ENCODE measurements around the gene OVAAL. TPM values are rescaled to one million over a fixed set of nuclear protein-coding genes. Genes with fewer than 3 reads are reported as not detected.

The OVAAL gene
- not detected in 2 replicates for total RNA-seq (2014; rRNA removed; shearing (Covaris generic); ENCODE audit: low replicate concordance)

- no peaks in the 10 kb centered on the region for H3K27me3 ChIP-seq
- DNase-seq: no peak
- H3K4me3 ChIP-seq: no peak within 1 kb of the TSS
- no peaks in the 10 kb centered on the region; the same call in 1 of the 2 replicates for H3K9me3 ChIP-seq
- no peaks in the 10 kb centered on the region for H3K36me3 ChIP-seq
These were observed at the start of gene OVAAL for GRCh38 chr1:180558664-180559063. TSS of gene OVAAL (plus strand) at chr1:180558964.

- Histone ChIP-seq H3K27me3 (no peaks in the 10 kb centered on the region), H3K9me3 (peaks cover 5% of the 10 kb centered on the region), H3K4me3 (no peak overlapping the region), H3K36me3 (no peaks in the 10 kb centered on the region)
- no peak for DNase-seq
These were observed 47.9 kb upstream of the OVAAL start for GRCh38 chr1:180510882-180511281.

- Histone ChIP-seq H3K4me3 (no peak overlapping the region), H3K27me3 (no peaks in the 10 kb centered on the region)
- no peak for DNase-seq
These were observed 45.2 kb upstream of the OVAAL start for GRCh38 chr1:180513531-180513930.

DNA sequence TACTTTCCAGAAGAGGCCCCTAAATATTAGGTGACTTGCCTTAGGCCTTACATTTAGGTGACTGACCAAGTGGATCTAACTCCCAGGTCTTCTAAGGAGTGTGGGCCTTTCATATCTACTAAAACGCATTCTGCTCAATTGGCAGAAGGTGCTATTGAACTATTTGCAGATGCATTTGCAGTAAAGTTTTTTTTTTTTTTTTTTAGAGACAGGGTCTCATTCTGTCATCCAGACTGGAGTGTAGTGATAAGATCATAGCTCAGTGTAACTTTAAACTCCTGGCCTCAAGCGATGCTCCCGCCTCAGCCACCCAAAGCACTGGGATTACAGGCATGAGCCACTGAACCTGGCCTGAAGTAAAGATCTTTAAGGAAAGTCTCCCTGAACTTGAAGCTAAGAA lies 43.4 kb upstream of the OVAAL start:
- Histone ChIP-seq H3K36me3 (no peaks in the 10 kb centered on the region), H3K27me3 (no peaks in the 10 kb centered on the region), H3K4me3 (no peak overlapping the region), H3K9me3 (peaks cover 2% of the 10 kb centered on the region; the same call in 1 of the 2 replicates)
- no peak for DNase-seq

More at GRCh38 chr1:180513531-180513930, 45.2 kb upstream of the OVAAL start:
- H3K36me3 ChIP-seq: no peaks in the 10 kb centered on the region
- peaks cover 5% of the 10 kb centered on the region for H3K9me3 ChIP-seq

DNA sequence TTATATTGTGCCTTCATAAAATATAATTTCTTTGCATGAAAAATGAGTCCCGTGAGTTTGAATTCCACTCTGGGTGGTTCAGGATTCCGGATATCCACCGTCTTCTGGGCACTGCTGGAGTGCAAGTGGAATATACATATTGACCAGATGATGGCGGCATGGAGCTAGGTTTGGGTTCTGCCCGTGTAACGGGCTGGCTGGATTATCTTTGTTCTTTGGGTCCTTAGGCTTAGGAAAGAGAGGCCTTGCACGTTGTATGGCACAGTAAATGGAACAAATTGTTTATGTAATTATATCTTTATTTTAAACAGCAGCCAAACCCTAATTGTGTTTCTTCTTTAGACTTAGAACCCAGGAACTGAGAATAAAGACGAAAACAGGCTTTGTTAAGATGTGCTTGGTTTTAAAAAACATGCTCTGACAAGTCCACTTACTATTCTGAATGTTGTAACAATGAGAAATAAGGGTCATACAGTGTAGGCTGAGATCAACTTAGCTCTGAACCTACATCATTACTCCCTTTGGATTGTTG lies 42.8 kb upstream of the OVAAL start:
- no peaks in the 10 kb centered on the region for H3K27me3 ChIP-seq
- peak; percentile 55 for DNase-seq
- no peak overlapping the region for H3K4me3 ChIP-seq
- H3K36me3 ChIP-seq: no peaks in the 10 kb centered on the region
- peaks cover 2% of the 10 kb centered on the region; the same call in 1 of the 2 replicates for H3K9me3 ChIP-seq

DNA sequence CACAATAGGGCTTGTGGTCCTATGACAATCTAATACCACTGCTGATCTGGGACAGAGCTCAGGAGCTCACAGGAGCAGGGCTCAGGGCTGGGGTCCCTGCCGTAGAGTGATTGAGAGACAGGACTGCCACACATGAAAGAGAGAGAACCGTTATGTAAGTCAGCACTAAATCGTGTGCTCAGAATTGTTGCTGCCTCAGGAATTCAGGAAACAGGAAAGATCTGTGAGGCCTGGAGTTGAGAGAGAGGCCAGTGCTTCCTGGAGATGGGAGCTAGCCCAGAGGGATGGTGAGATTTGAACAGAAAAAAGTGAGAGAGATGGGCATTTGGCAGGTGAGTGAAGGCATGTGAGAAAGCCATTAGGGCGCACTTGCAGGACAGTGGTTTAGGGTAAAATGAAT lies 38.9 kb upstream of the OVAAL start:
- no peak for DNase-seq
- no peaks in the 10 kb centered on the region for H3K36me3 ChIP-seq

GRCh38 chr1:180521474-180522212 lies 37.1 kb upstream of the OVAAL start:
- no peaks in the 10 kb centered on the region for H3K9me3 ChIP-seq
- no peak for DNase-seq
- H3K4me3 ChIP-seq: no peak overlapping the region
- H3K36me3 ChIP-seq: no peaks in the 10 kb centered on the region
- no peaks in the 10 kb centered on the region for H3K27me3 ChIP-seq

More for the DNA sequence above, 38.9 kb upstream of the OVAAL start:
- no peaks in the 10 kb centered on the region for H3K9me3 ChIP-seq
- H3K27me3 ChIP-seq: no peaks in the 10 kb centered on the region
- H3K4me3 ChIP-seq: no peak overlapping the region

DNA sequence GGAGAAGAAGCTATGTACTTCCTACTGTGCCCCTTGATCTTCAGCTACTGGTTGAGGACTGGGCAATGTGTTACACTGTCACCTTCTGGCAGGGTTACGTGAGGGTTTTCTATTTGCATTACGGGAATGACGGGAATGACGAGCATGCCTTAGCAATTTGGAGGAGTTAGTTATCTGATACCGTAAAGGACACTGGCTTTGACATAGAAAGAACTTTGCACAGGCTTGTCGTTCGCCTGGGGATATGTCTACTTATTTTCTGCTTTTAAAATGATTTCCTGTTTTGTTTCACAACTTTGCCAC lies 36.6 kb upstream of the OVAAL start:
- no peaks in the 10 kb centered on the region for H3K36me3 ChIP-seq
- H3K9me3 ChIP-seq: no peaks in the 10 kb centered on the region
- DNase-seq: no peak
- H3K27me3 ChIP-seq: no peaks in the 10 kb centered on the region
- H3K4me3 ChIP-seq: no peak overlapping the region

- no peak for DNase-seq
- no peak overlapping the region for H3K4me3 ChIP-seq
- no peaks in the 10 kb centered on the region for H3K27me3 ChIP-seq
- H3K9me3 ChIP-seq: no peaks in the 10 kb centered on the region
- H3K36me3 ChIP-seq: no peaks in the 10 kb centered on the region
These were observed 34.4 kb upstream of the OVAAL start for GRCh38 chr1:180524160-180524914.

GRCh38 chr1:180524915-180525714 lies 33.6 kb upstream of the OVAAL start:
- no peak for DNase-seq
- H3K27me3 ChIP-seq: no peaks in the 10 kb centered on the region

GRCh38 chr1:180525715-180526039 lies 33.1 kb upstream of the OVAAL start:
- H3K36me3 ChIP-seq: no peaks in the 10 kb centered on the region
- H3K27me3 ChIP-seq: no peaks in the 10 kb centered on the region
- no peaks in the 10 kb centered on the region for H3K9me3 ChIP-seq
- no peak for DNase-seq
- H3K4me3 ChIP-seq: no peak overlapping the region

More at GRCh38 chr1:180524915-180525714, 33.6 kb upstream of the OVAAL start:
- no peaks in the 10 kb centered on the region for H3K36me3 ChIP-seq
- no peak overlapping the region for H3K4me3 ChIP-seq
- H3K9me3 ChIP-seq: no peaks in the 10 kb centered on the region

DNA sequence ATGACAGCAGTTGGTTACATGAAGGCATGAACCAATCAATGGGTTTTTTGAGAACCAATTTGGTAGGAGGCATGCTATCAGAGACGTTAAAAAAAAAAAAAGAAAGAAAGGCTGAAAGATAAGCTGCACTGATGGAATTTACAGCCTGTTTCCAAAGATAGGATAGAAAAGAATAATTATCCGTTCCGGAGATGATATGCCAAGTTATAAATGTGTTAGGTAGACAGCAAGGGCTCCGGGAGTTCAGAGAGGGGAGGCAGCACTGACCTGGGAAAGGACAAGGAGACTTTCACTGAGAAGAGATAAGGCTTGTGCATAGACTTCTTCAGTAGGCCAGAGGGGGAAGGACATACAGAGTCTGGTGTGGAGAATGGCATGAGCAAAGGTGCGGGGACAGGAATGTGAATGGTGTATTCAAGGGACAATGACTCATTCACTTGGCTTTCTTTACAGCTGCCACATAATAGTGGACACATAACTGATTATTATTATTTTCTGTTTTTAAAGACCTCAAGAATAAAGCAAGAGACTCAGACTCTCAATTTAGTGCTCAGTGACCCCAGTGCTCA lies 31.6 kb upstream of the OVAAL start:
- Histone ChIP-seq H3K4me3 (no peak overlapping the region), H3K27me3 (no peaks in the 10 kb centered on the region), H3K36me3 (no peaks in the 10 kb centered on the region), H3K9me3 (no peaks in the 10 kb centered on the region)
- peak; percentile 34 for DNase-seq

DNA sequence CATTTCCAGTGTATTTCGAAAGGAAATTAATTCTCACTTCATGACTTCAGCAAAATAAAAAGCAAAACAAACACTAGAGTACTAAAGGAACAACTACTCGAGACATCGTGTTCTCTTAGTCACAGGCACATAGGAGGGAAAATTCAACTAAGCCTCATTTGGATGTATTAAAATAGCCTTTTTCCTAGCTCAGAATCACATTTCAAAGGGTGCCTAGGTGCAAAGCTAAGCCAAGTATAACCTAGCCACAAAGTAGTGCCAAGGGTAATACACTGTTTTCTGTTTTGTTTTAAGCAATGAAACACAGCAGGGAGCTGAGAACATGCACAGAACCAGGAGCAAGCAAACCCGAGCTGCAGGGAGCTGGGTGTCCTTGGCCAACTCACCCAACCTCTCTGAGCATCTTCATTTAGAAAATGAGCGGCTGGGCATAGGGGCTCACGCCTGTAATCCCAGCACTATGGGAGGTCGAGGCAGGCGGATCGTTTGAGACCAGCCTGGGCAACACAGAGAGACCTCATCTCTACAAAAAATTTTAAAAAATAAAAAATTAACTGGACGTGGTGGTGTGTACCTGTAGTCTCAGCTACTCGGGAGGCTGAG lies 29.8 kb upstream of the OVAAL start:
- no peak overlapping the region for H3K4me3 ChIP-seq
- DNase-seq: no peak
- H3K27me3 ChIP-seq: no peaks in the 10 kb centered on the region
- no peaks in the 10 kb centered on the region for H3K9me3 ChIP-seq
- no peaks in the 10 kb centered on the region for H3K36me3 ChIP-seq

DNA sequence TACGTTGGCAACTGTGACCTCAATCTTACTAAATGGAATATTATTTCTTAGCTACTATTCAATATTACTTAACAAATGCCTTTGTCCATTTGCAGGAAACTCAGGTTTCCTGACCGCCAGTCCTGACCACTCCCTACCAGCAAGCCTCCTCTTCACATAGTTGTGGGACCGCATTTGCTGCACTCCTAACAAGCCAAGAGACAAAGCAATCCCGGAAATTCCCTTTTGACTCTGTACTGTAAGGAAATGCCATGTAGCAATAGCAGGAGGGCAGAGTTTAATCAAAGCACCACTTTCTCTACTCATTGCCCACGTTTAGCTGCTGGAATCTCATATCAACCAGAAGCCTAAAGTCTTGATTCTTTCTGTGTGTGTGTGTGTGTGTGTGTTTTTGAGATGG lies 28.3 kb upstream of the OVAAL start:
- Histone ChIP-seq H3K4me3 (no peak overlapping the region), H3K9me3 (no peaks in the 10 kb centered on the region), H3K27me3 (no peaks in the 10 kb centered on the region), H3K36me3 (no peaks in the 10 kb centered on the region)
- peak; percentile 57 for DNase-seq

GRCh38 chr1:180532854-180533253 lies 25.9 kb upstream of the OVAAL start:
- DNase-seq: no peak
- no peaks in the 10 kb centered on the region for H3K36me3 ChIP-seq
- no peaks in the 10 kb centered on the region for H3K27me3 ChIP-seq
- no peaks in the 10 kb centered on the region for H3K9me3 ChIP-seq
- H3K4me3 ChIP-seq: no peak overlapping the region

DNA sequence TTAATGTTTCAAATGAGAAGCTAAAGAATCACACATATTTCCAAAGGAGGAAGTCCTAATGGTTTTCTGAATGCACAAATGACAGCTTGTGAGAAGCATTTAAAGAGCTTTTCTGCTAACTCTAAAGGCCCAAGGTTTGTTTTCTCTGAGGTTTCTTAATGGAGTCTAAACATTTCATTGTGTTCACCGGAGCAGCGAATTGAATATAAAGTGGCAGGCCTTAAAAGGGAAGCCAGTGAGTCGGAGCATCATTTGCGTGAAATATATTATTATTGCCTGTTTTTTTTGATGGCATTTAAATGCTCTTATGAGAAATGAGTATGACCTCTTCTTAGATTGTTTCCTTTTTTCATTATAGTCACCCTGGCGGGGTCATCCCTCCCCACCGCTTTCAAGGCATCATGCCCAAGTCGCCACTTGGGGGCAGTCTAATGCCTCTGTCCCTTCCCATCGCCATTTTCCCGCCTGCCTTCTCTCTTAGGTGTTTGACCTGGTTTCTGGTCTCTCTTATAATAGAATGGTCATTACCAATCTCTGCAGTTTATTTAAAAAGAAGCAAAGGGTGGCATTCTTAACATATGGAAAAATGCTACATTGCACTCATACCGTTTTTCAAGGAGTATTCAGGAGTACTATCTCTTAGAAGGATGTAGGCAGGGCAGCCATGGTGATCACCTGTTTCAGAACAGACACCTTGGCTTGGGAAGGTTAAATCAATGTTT lies 25.3 kb upstream of the OVAAL start:
- no peaks in the 10 kb centered on the region for H3K36me3 ChIP-seq
- peak; percentile 61 for DNase-seq
- no peak overlapping the region for H3K4me3 ChIP-seq
- no peaks in the 10 kb centered on the region for H3K27me3 ChIP-seq
- H3K9me3 ChIP-seq: no peaks in the 10 kb centered on the region

Data from MG63 (cell line).